Stomach (tissue), 4 donors: ENCODE results near the gene SERTM1.

ENCODE experiments used
- CTCF ChIP-seq, 7 experiments: fragments of 450-650 bp in 4 of 7; fragments of 200-600 bp in 3 of 7; sonication (generic) in 3 of 7; IDR thresholded peaks; one replicate each; pipeline ENCODE4 v1.5.1; 2016 to 2019; ENCODE audit warnings: antibody characterized with exemption in 7 of 7, control low read depth in 2 of 7, mild to moderate bottlenecking in 1 of 7
- EP300 ChIP-seq: sonication (generic); formaldehyde crosslinking; IDR thresholded peaks from one replicate; pipeline ENCODE4 v1.6.1; 2017; ENCODE audit warnings: antibody characterized with exemption
- POLR2A ChIP-seq, 4 donors: fragments of 450-650 bp; IDR thresholded peaks; one replicate each; pipeline ENCODE4 v1.6.1; 2016; ENCODE audit warnings: antibody characterized with exemption in 4 of 4, control low read depth in 2 of 4, mild to moderate bottlenecking in 1 of 4, moderate library complexity in 1 of 4
- POLR2AphosphoS5 ChIP-seq, 3 donors: sonication (generic); formaldehyde crosslinking; IDR thresholded peaks; one replicate each; pipeline ENCODE4 v1.6.1; 2016; ENCODE audit warnings: antibody characterized with exemption in 3 of 3

- TF ChIP-seq CTCF (IDR thresholded peaks at IDR 0.05) (no peak), EP300 (no peak), POLR2A (IDR thresholded peaks at IDR 0.05) (no peak), POLR2AphosphoS5 (IDR thresholded peaks at IDR 0.05) (no peak)
Observed at GRCh38 chr13:36713887-36714286, 40.1 kb downstream of the SERTM1 start.
